Erythroblast (primary cell): Measurements from ENCODE around the gene LDLRAD4.

ENCODE experiments used
- GATA1 ChIP-seq: IDR thresholded peaks from 2 replicates; pipeline ENCODE4 v1.6.1; 2011; ENCODE audit warnings: low read depth, mild to moderate bottlenecking, control low read depth, low read length, moderate library complexity
- POLR2A ChIP-seq: IDR thresholded peaks from 2 replicates; pipeline ENCODE4 v1.6.1; 2011; ENCODE audit warnings: mild to moderate bottlenecking, low read length

GRCh38 chr18:13577781-13578180 is 359.2 kb downstream of the LDLRAD4 start:
- TF ChIP-seq POLR2A (no peak), GATA1 (no peak)
